ENCODE data around the gene HOXD9. TPM values are rescaled to one million over a fixed set of nuclear protein-coding genes. Genes with fewer than 3 reads are reported as not detected.

The HOXD9 gene
- total RNA-seq, 1 donor from 2014 or later, result 0.56 TPM

DNA sequence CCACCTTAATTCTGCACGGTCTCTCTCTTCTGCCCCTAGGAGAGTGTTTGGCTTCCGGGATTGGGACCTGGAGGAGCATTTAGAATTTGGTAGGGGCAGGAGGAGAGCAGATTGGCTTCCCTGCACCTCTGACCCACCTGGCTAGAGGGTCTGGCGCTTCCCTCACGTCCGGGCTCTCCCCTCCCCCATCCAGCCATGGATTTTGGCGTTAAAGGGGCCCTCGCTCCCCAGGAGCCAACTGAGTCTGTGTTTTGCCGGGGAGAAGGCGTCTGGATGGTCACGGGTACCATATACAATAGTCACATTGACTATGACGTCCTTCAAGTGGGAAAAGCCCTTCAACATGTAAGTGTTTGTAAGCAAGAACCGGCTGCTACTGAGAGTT is 41.1 kb downstream of the HOXD9 start:
- H3K36me3 Mint-ChIP-seq (ENCODE audit: low read depth, unreplicated experiment), result no peaks in the 10 kb centered on the region
- no peaks in the 10 kb centered on the region for H3K9me3 Mint-ChIP-seq (ENCODE audit: unreplicated experiment)
- H3K4me3 Mint-ChIP-seq (ENCODE audit: unreplicated experiment), result no peak overlapping the region
- H3K4me1 Mint-ChIP-seq (ENCODE audit: unreplicated experiment), result peaks cover 22% of the 10 kb centered on the region
- TF ChIP-seq, protein P1, sequence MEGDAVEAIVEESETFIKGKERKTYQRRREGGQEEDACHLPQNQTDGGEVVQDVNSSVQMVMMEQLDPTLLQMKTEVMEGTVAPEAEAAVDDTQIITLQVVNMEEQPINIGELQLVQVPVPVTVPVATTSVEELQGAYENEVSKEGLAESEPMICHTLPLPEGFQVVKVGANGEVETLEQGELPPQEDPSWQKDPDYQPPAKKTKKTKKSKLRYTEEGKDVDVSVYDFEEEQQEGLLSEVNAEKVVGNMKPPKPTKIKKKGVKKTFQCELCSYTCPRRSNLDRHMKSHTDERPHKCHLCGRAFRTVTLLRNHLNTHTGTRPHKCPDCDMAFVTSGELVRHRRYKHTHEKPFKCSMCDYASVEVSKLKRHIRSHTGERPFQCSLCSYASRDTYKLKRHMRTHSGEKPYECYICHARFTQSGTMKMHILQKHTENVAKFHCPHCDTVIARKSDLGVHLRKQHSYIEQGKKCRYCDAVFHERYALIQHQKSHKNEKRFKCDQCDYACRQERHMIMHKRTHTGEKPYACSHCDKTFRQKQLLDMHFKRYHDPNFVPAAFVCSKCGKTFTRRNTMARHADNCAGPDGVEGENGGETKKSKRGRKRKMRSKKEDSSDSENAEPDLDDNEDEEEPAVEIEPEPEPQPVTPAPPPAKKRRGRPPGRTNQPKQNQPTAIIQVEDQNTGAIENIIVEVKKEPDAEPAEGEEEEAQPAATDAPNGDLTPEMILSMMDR (IDR thresholded peaks at IDR 0.05; ENCODE audit: unreplicated experiment), result no peak
- no peak for DNase-seq (ENCODE audit: low spot score)
- H3K27me3 Mint-ChIP-seq (ENCODE audit: unreplicated experiment), result peaks cover 41% of the 10 kb centered on the region
- no peak overlapping the region for H3K27ac Mint-ChIP-seq (ENCODE audit: unreplicated experiment)

DNA sequence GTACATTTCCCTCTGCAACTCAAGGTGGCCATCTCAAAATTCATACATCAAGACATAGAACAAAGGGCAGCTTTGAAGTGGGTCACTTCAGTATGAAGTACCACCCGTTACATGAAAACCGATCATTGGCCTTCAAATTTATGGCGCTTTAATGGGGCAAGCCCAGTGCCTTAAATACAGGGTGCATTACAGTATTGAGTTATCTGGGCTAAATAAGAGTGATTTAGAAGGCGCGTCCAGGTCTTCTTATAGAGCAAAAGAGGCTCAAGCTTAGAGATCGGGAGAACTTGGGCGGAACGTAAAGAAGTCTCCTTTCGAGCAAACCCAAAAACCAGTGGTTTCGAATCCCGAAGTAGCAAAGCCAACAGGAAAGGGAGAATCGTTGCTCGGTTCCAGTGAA is 41.7 kb downstream of the HOXD9 start:
- no peak for DNase-seq (ENCODE audit: low spot score)
- H3K27me3 Mint-ChIP-seq (ENCODE audit: unreplicated experiment), result peaks cover 41% of the 10 kb centered on the region
- TF ChIP-seq, protein P1 (IDR thresholded peaks at IDR 0.05; ENCODE audit: unreplicated experiment), result no peak
- no peak overlapping the region for H3K4me3 Mint-ChIP-seq (ENCODE audit: unreplicated experiment)
- no peaks in the 10 kb centered on the region for H3K36me3 Mint-ChIP-seq (ENCODE audit: low read depth, unreplicated experiment)
- H3K27ac Mint-ChIP-seq (ENCODE audit: unreplicated experiment), result no peak overlapping the region
- H3K4me1 Mint-ChIP-seq (ENCODE audit: unreplicated experiment), result peaks cover 22% of the 10 kb centered on the region
- no peaks in the 10 kb centered on the region for H3K9me3 Mint-ChIP-seq (ENCODE audit: unreplicated experiment)

DNA sequence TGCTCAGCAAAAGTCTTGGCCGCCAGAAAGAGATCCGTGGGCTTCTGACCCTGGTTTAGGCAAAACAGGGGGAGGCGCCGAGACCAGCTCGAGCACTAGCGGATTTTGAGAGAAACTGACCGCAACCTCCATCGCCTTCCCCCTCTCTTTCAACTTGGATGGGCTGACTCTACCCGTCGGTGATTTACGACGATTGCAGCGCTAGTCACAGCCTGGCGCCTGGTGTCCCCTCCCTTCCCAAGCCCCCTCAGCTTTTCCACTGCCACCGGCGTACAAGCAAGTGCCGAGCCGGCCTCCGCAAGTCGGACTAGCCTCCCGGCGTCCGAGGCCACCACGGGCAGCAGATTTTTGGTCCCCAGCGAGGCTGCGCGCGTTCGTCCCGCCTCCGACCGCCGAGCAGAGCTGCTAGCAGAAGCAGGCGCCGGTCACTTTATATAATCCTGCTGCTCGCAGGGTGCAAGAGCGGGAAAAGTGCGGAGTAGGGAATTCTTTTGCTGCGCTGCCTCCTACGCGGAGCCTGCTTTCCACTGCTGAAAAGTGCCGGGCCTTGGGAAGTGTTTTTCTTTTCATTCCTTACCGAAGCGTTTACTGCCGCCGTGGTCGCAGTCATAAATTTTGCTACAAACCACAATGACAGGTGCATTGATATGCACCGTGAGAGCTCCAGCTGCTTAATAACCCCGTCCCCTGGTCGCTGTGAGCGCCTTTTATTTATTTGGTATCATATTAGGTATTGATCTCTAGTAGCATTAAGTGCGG is 42.3 kb downstream of the HOXD9 start:
- TF ChIP-seq, protein P1 (IDR thresholded peaks at IDR 0.05; ENCODE audit: unreplicated experiment), result no peak
- H3K36me3 Mint-ChIP-seq (ENCODE audit: low read depth, unreplicated experiment), result no peaks in the 10 kb centered on the region
- H3K9me3 Mint-ChIP-seq (ENCODE audit: unreplicated experiment), result no peaks in the 10 kb centered on the region
- DNase-seq (ENCODE audit: low spot score), result no peak
- no peak overlapping the region for H3K27ac Mint-ChIP-seq (ENCODE audit: unreplicated experiment)
- H3K4me3 Mint-ChIP-seq (ENCODE audit: unreplicated experiment), result no peak overlapping the region
- peaks cover 17% of the 10 kb centered on the region for H3K4me1 Mint-ChIP-seq (ENCODE audit: unreplicated experiment)
- peaks cover 42% of the 10 kb centered on the region for H3K27me3 Mint-ChIP-seq (ENCODE audit: unreplicated experiment)

DNA sequence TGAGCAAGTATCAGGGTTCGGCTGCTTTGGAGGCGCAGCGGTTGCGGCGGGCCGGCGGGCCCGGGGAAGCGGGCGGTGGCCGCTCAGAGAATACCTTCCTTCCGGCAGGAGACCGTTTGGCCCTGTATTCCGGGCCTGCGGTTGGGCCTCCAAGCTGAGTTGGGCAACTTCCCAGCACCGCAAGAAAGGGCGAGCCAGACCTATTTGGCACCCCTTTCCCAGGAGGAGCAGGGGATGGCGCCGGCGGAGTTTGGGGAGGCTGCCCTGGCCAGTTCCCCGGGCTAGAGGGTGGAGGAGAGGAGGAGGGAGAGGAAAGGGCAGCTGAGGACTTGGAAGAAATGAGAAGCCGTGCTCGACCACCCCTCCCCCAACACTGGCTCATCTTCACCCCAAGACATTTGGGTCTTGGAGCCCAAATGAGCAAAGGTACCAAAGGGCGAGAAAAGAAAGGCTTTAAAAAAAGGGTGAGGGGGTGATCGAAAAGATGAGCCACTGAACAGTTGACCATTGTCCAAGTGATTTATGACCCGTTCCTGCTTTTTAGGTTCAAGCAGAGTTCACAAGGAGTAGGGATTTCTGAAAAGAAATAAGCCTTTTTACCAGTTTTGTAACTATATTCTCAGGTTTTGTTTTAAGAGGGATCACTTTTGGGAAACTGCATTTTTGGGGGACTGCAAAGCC is 43.0 kb downstream of the HOXD9 start:
- TF ChIP-seq, protein P1 (IDR thresholded peaks at IDR 0.05; ENCODE audit: unreplicated experiment), result no peak
- Mint-ChIP-seq H3K4me3 (ENCODE audit: unreplicated experiment) (no peak overlapping the region), H3K27me3 (ENCODE audit: unreplicated experiment) (peaks cover 42% of the 10 kb centered on the region), H3K27ac (ENCODE audit: unreplicated experiment) (no peak overlapping the region), H3K9me3 (ENCODE audit: unreplicated experiment) (no peaks in the 10 kb centered on the region), H3K36me3 (ENCODE audit: low read depth, unreplicated experiment) (no peaks in the 10 kb centered on the region), H3K4me1 (ENCODE audit: unreplicated experiment) (peaks cover 19% of the 10 kb centered on the region)
- DNase-seq (ENCODE audit: low spot score), result no peak

DNA sequence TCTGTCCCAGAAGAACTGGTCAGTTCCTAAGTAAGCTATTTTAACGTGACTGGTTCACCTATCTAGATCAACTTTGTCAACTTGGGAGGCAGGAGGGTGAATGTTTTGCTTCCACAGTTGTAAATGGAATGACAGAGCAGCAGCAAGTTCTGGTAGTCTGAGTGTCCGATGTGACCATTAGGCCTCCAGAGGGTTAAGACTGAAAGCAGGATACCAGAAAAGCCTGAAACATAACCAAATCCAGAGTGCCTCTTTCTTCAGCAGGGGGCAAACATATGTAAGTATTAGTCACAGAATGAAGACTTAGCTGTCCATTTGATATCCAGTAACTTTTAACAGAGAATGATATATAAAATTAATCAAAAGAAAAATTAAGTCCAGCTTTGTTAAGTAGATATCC is 43.8 kb downstream of the HOXD9 start:
- TF ChIP-seq, protein P1 (IDR thresholded peaks at IDR 0.05; ENCODE audit: unreplicated experiment), result no peak
- Mint-ChIP-seq H3K9me3 (ENCODE audit: unreplicated experiment) (no peaks in the 10 kb centered on the region), H3K27ac (ENCODE audit: unreplicated experiment) (no peak overlapping the region), H3K36me3 (ENCODE audit: low read depth, unreplicated experiment) (no peaks in the 10 kb centered on the region), H3K27me3 (ENCODE audit: unreplicated experiment) (peaks cover 38% of the 10 kb centered on the region), H3K4me3 (ENCODE audit: unreplicated experiment) (no peak overlapping the region), H3K4me1 (ENCODE audit: unreplicated experiment) (peaks cover 19% of the 10 kb centered on the region)
- no peak for DNase-seq (ENCODE audit: low spot score)
